Measurements from ENCODE around the gene FRMD4A.
"Not testable (repeated sequence)": the region's sequence is repeated elsewhere in the genome, so short reads cannot be mapped to it uniquely, and the experiment has no call there.

Gene FRMD4A

GRCh38 chr10:14244147-14244546 lies 86.6 kb downstream of the FRMD4A start:
- no peak for DNase-seq (ENCODE audit: low read depth in 1 of 2, low spot score in 1 of 2)

GRCh38 chr10:14243221-14243620 lies 87.5 kb downstream of the FRMD4A start:
- DNase-seq (ENCODE audit: low read depth in 1 of 2, low spot score in 1 of 2) = no peak

DNA sequence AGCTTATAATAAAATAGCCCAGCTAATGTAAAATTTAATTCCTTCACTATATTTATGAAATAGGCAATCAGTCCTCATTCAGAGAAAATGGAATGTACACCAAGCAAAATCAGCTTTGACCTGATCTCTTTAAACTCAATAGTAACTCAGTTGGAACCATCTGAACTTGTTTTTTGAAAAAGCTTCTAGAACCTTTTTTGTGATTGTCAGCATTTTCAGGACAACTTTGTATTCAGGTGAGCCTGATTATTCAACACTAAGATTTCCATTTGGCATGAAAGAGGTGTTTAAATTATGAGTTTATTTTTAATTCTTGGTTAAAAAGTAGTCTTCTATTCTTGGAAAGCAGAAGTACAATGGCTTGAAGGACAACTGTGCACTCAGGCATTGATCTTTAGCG lies 89.5 kb downstream of the FRMD4A start:
- DNase-seq (ENCODE audit: low read depth in 1 of 2, low spot score in 1 of 2) = no peak

GRCh38 chr10:14240253-14241189 lies 90.2 kb downstream of the FRMD4A start:
- no peak for DNase-seq (ENCODE audit: low read depth in 1 of 2, low spot score in 1 of 2)

DNA sequence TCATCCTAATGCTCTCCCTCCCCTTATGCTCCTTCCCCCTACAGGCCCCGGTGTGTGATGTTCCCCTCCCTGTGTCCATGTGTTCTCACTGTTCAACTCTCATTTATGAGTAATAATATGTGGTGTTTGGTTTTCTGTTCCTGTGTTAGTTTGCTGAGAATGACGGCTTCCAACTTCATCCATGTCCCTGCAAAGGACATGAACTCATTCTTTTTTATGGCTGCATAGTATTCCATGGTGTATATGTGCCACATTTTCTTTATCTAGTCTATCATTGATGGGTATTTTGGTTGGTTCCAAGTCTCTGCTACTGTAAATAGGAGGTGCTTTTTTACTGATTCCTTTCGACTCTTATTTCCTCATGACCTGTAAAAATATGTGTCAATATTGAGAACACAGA lies 92.1 kb downstream of the FRMD4A start:
- DNase-seq (ENCODE audit: low read depth in 1 of 2, low spot score in 1 of 2) = not testable (repeated sequence)

GRCh38 chr10:14236341-14236740 lies 94.4 kb downstream of the FRMD4A start:
- no peak for DNase-seq (ENCODE audit: low read depth in 1 of 2, low spot score in 1 of 2)

DNA sequence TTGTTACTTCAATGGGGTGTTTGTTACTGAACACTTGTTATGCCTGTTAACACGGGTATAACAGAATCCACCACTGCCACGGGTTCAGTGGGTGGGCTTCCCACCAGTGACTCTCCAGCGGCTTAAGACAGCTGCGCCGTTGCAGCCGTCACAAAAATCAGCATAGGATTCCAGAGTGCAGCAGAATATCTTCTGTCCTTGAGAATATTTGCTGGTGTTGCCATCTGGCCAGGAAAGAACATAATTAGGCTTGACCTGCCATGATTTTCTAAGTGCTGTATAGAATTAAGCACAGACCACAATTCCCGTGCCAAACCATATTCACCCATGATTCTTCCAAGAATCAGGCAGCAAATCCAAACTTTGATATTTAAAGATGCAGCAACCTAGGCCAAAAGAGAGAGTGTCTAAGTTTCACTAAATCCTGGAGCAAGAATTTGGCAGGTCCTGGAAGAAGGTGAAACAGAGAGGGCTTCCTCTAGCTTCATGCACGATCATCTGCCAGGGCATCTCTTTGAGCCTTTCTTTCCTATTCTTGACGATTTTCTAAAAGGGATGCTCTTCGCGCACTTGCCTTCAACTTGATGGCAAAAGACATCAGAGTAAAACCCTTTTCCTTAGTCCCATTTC lies 95.0 kb downstream of the FRMD4A start:
- no peak for DNase-seq (ENCODE audit: low read depth in 1 of 2, low spot score in 1 of 2)

DNA sequence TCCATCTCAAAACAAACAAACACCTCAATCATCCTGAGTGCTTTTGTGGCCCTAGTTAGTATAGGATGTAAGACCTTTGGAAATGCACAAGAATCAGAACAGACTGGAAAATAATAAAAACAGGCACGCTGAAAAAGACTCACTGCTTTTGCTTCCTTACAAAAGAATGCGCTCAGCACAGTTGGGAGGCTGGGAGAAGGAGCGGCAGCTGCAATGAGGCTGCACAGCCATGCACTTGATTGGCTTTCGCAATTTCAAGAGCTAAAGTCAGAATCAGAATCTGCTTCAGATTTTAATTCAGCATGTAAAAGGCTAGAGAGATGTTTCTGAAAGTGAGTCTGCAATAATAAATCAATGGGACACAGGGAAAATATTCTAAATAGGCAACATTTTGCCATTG lies 97.2 kb downstream of the FRMD4A start:
- no peak for DNase-seq (ENCODE audit: low read depth in 1 of 2, low spot score in 1 of 2)

GRCh38 chr10:14228798-14229197 lies 101.9 kb downstream of the FRMD4A start:
- DNase-seq (ENCODE audit: low read depth in 1 of 2, low spot score in 1 of 2) = not testable (repeated sequence)

- DNase-seq (ENCODE audit: low read depth in 1 of 2, low spot score in 1 of 2) = no peak
Observed at GRCh38 chr10:14225379-14225778, 105.3 kb downstream of the FRMD4A start.

DNA sequence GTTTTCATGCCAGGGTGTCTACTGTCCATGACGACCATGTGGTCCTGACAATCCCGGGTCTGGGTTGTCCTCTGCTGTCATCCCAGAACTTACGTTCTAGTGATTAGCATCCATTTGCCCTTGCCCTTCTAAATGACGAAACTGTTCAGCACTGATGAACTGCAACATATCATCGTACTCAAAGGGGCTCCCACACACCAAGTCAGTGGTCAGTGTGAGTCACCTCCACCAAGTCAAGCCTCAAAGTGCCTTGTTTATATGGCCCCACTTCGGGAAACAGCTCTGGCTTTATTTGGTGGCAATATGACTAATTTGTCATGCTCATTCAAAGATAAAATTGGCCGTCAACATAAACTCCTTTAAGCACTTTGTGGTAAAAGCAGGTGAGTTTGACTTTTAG lies 110.7 kb downstream of the FRMD4A start:
- no peak for DNase-seq (ENCODE audit: low read depth in 1 of 2, low spot score in 1 of 2)

DNA sequence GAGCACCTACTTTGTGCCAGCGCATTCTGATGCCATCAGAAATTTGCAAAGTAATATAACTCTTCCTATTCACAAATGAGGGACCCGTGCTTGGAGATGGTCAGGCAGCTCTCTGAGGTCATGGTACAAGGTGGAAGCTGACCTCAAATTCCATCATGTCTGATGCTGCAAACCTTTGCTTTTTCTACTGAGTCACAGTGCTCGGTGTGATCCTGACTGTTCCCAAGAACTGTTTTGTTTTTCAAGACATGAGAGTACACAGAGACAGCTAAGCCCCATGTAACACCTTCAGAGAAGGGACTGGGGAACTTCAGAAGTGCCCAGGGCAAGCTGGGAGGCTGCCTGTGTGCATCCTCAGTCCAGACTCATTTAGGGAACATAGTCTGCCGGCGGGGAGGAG lies 111.3 kb downstream of the FRMD4A start:
- DNase-seq (ENCODE audit: low read depth in 1 of 2, low spot score in 1 of 2) = no peak

DNA sequence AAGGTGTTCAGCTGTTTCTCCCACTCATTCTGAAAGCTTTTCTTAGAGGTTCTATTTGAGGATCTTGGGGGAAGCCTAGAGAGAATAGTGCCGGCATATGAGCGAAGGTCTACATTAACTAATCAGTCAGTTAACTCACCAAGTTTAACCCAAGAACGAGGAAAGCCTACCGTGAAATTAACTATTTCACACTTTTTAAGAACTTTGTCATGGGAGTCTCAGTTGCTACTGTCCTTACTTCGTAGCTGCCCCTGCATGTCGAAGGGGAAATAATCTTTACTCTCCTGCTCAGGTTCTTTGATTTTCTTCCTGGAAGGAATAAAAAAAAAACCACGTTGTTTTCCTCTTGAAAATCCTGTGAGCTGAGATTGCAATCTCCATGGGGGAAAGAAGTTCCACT lies 115.1 kb downstream of the FRMD4A start:
- DNase-seq (ENCODE audit: low read depth in 1 of 2, low spot score in 1 of 2) = no peak

DNA sequence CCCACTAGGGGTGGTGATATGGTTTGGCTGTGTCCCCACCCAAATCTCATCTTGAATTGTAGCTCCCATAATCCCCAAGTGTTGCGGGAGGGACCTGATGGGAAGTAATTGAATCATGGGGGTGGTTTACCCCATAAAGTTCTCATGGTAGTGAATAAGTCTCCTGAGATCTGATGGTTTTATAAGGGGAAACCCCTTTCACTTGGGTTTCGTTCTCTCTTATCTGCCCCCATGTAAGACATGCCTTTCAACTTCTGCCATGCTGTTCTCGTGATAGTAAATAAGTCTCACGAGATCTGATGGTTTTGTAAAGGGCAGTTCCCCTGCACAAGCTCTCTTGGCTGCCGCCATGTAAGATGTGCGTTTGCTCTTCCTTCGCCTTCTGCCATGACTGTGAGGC lies 117.0 kb downstream of the FRMD4A start:
- not testable (repeated sequence) for DNase-seq (ENCODE audit: low read depth in 1 of 2, low spot score in 1 of 2)

GRCh38 chr10:14211610-14212009 lies 119.1 kb downstream of the FRMD4A start:
- DNase-seq (ENCODE audit: low read depth in 1 of 2, low spot score in 1 of 2) = no peak

- DNase-seq (ENCODE audit: low read depth in 1 of 2, low spot score in 1 of 2) = no peak
Observed at GRCh38 chr10:14208231-14208630, 122.5 kb downstream of the FRMD4A start.

GRCh38 chr10:14205233-14205632 lies 125.5 kb downstream of the FRMD4A start:
- no peak for DNase-seq (ENCODE audit: low read depth in 1 of 2, low spot score in 1 of 2)

GRCh38 chr10:14200698-14201544 lies 129.8 kb downstream of the FRMD4A start:
- DNase-seq (ENCODE audit: low read depth in 1 of 2, low spot score in 1 of 2) = no peak

DNA sequence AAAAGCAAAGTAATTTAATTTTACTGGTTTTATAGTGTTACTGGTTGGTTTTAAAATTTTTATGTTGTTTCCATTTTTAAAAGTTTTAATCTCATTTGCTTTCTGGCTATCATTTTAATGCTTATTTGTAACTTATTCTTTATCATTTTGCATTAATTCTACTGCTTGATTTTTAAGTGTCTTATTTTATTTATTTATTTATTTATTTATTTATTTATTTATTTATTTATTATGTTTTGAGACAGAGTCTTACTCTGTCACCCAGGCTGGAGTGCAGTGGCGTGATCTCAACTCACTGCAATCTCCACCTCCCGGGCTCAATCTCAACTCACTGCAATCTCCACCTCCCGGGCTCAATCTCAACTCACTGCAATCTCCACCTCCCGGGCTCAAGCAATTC lies 131.6 kb downstream of the FRMD4A start:
- DNase-seq (ENCODE audit: low read depth in 1 of 2, low spot score in 1 of 2) = not testable (repeated sequence)

DNA sequence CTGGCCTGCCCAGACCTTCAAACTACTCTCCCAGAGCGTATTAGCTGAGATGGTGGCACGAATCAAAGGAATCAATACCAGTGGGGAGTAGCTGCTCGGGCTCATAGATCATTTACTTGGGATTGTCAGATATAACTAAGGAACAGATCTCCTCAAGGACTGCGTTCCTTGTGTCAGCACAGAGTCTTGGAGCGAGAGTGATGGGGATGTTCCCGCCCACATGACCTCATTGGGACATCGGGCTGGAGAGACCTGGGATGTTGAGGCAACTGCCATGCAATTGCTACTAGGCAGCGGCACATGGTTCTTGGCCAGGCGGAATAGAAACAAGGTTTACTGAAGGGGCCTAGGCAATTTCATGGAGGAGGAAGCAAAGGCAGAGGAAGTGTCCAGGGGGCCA lies 132.6 kb downstream of the FRMD4A start:
- no peak for DNase-seq (ENCODE audit: low read depth in 1 of 2, low spot score in 1 of 2)

GRCh38 chr10:14196113-14196512 lies 134.6 kb downstream of the FRMD4A start:
- DNase-seq (ENCODE audit: low read depth in 1 of 2, low spot score in 1 of 2) = no peak

- DNase-seq (ENCODE audit: low read depth in 1 of 2, low spot score in 1 of 2) = no peak
Observed at GRCh38 chr10:14195433-14195832, 135.3 kb downstream of the FRMD4A start.

All from activated T-helper 1 cell treated with anti-CD3 and anti-CD28 coated beads, Interleukin-2, amount 50 U/mL, for 16 hours (primary cell).